Transverse colon (tissue), 4 donors: Measurements from ENCODE around the gene APOC3. TPM values are rescaled to one million over a fixed set of nuclear protein-coding genes. Genes with fewer than 3 reads are reported as not detected.

Experiments used
- DNase-seq: peaks from one replicate; pipeline ENCODE4 v3.0.0-alpha.2; 2019
- H3K27ac ChIP-seq, 4 donors: fragments of 200-600 bp; sonication (generic); 2 replicates each; pipeline ENCODE4 v1.5.1; 2016 to 2018; ENCODE audit warnings: inconsistent platforms in 4 of 4
- H3K27me3 ChIP-seq: fragments of 200-600 bp; sonication (generic); 2 replicates; pipeline ENCODE4 v1.5.1; 2017; ENCODE audit warnings: inconsistent platforms
- H3K36me3 ChIP-seq, 4 donors: fragments of 200-600 bp; sonication (generic); 2 replicates each; pipeline ENCODE4 v1.5.1; 2017 to 2019; ENCODE audit warnings: inconsistent platforms in 4 of 4
- H3K4me1 ChIP-seq, 4 donors: fragments of 200-600 bp; sonication (generic); 2 replicates each; pipeline ENCODE4 v1.5.1; 2017 to 2020; ENCODE audit warnings: inconsistent platforms in 4 of 4
- H3K4me3 ChIP-seq, 4 donors: fragments of 200-600 bp; sonication (generic); 1 replicate in 1 of 4; 2 replicates in 3 of 4; pipeline versions ENCODE4 v1.5.1 to v1.6.1; 2017 to 2019; ENCODE audit warnings: inconsistent platforms in 4 of 4
- H3K9me3 ChIP-seq, 2 donors: fragments of 200-600 bp; sonication (generic); 2 replicates each; pipeline ENCODE4 v1.5.1; 2017 to 2019; ENCODE audit warnings: inconsistent platforms in 2 of 2
- CTCF ChIP-seq, 5 experiments: fragments of 200-600 bp in 3 of 5; fragments of 450-650 bp in 2 of 5; sonication (generic) in 3 of 5; IDR thresholded peaks; 1 replicate in 2 of 5; 2 replicates in 3 of 5; pipeline ENCODE4 v1.5.1; 2016 to 2017; ENCODE audit warnings: antibody characterized with exemption in 5 of 5, inconsistent platforms in 3 of 5, mild to moderate bottlenecking in 2 of 5, moderate library complexity in 1 of 5
- EP300 ChIP-seq: sonication (generic); formaldehyde crosslinking; IDR thresholded peaks from one replicate; pipeline ENCODE4 v1.6.1; 2017; ENCODE audit warnings: antibody characterized with exemption, low read depth
- POLR2A ChIP-seq: fragments of 450-650 bp; IDR thresholded peaks from one replicate; pipeline ENCODE4 v1.6.1; 2016; ENCODE audit warnings: antibody characterized with exemption, mild to moderate bottlenecking, moderate library complexity
- POLR2AphosphoS5 ChIP-seq, 3 donors: sonication (generic); formaldehyde crosslinking; IDR thresholded peaks; one replicate each; pipeline ENCODE4 v1.6.1; 2016; ENCODE audit warnings: antibody characterized with exemption in 3 of 3
- WGBS, 2 donors: methylation state at CpG; one replicate each; pipeline ENCODE4 v1.1.5; 2018; ENCODE audit warnings: low coverage in 1 of 2; 5-methylcytosine and 5-hydroxymethylcytosine counted together
- in situ Hi-C, 4 donors: fragments of 200-750 bp; cut with MboI; loops; one replicate each; pipeline versions ENCODE4 v1.15.0 to v1.15.1; 2017; ENCODE audit warnings: low sequenced_read_pairs in 3 of 4, low pct_ligation_motif_present in 1 of 4, low pct_unique_long_range_greater_than_20kb in 1 of 4
- intact Hi-C: fragments of 100-400 bp; cut with DNase I; formaldehyde crosslinking; loops from one replicate; pipeline ENCODE4 v1.15.1; 2023; ENCODE audit warnings: low total_unique reads
- total RNA-seq, 4 donors: library from RNA; depleted of rRNA; stranded (reverse); fragments of >200 nt; gene quantifications; one replicate each; pipeline ENCODE4 v1.1.0, GENCODE V29; 2016

The APOC3 gene
- total RNA-seq, 4 donors from 2014 or later, result 3.0 to 5.3 TPM; not detected in 2

- Histone ChIP-seq H3K4me3 (peak overlapping the region in 3 of 4 donors; percentile 20 to 46 (median 25)), H3K27me3 (no peaks in the 10 kb centered on the region), H3K36me3 (no peaks in the 10 kb centered on the region), H3K9me3 (no peaks in the 10 kb centered on the region), H3K27ac (peak overlapping the region; percentile 54 to 66 (median 64)), H3K4me1 (peaks cover 0 to 17% (median 11%) of the 10 kb centered on the region in 4 donors)
- intact Hi-C loops, result no loop called here
- DNase-seq, result no peak
- TF ChIP-seq POLR2AphosphoS5 (IDR thresholded peaks at IDR 0.05), result no peak
- TF ChIP-seq EP300, result no peak
- TF ChIP-seq POLR2A, result no peak
- TF ChIP-seq CTCF (IDR thresholded peaks at IDR 0.05), result no peak
- WGBS, 2 donors, result 51 to 93% methylated on average over 3 to 26 of the region's 28 CpGs
- in situ Hi-C loops, result no loop called here
Observed at GRCh38 chr11:116835042-116835772, 5.5 kb downstream of the APOC3 start.

DNA sequence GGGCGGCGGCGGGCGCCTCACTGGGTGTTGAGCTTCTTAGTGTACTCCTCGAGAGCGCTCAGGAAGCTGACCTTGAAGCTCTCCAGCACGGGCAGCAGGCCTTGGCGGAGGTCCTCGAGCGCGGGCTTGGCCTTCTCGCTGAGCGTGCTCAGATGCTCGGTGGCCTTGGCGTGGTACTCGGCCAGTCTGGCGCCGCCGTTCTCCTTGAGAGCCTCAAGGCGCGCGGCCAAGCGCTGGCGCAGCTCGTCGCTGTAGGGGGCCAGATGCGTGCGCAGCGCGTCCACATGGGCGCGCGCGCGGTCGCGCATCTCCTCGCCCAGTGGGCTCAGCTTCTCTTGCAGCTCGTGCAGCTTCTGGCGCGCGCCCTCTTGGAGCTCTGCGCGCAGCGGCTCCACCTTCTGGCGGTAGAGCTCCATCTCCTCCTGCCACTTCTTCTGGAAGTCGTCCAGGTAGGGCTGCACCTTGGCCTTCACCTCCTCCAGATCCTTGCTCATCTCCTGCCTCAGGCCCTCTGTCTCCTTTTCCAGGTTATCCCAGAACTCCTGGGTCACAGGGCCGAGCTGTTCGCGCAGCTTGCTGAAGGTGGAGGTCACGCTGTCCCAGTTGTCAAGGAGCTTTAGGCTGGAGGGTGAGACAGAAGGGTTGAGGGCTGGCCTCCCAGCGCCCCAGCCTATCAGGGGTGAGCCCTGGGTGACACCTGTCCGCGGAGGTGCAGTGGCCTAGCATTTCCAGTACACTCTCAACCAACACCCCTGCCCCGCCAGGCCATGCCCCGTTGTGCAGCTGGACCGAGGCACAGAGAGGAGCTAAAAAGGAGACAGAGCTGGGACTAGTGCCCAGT is 6.3 kb downstream of the APOC3 start:
- H3K27me3 ChIP-seq, result no peaks in the 10 kb centered on the region
- no peaks in the 10 kb centered on the region for H3K9me3 ChIP-seq
- H3K27ac ChIP-seq, result peak overlapping the region; percentile 54 to 66 (median 64)
- intact Hi-C loops, result no loop called here
- peak; percentile 86 for DNase-seq
- in situ Hi-C loops, result no loop called here
- TF ChIP-seq EP300, result no peak
- TF ChIP-seq POLR2A, result no peak
- TF ChIP-seq POLR2AphosphoS5 (IDR thresholded peaks at IDR 0.05), result peak in 1 of 3 donors; percentile 45
- TF ChIP-seq CTCF (IDR thresholded peaks at IDR 0.05), result peak; percentile 46 to 70 (median 55)
- H3K4me3 ChIP-seq, result peak overlapping the region in 3 of 4 donors; percentile 20 to 46 (median 25)
- H3K4me1 ChIP-seq, result peaks cover 0 to 17% (median 11%) of the 10 kb centered on the region in 4 donors
- 13% methylated on average over 57 of the region's 57 CpGs; no CpG with 5 or more reads in 1 of the 2 donors for WGBS, 2 donors
- H3K36me3 ChIP-seq, result no peaks in the 10 kb centered on the region

DNA sequence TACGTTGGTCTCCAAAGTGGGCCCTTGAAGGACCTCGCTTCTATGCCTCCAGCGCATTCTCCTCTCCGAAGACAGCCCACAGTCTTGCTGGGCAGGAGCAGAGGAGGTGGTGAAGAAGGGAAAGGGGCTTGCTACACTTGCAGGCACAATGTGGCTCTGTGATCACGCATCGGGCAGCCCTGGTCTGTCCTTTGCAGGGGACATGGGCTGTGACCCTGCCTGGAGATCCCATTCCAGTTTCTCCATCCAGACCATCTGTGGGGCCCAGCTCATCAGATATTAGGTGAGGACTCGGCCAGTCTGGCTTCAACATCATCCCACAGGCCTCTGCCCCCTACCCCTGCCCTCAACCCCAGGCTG is 6.9 kb downstream of the APOC3 start:
- 87% methylated on average over 7 of the region's 7 CpGs; no CpG with 5 or more reads in 1 of the 2 donors for WGBS, 2 donors
- in situ Hi-C loops, result no loop called here
- Histone ChIP-seq H3K27ac (peak overlapping the region in 1 of 4 donors; percentile 54), H3K36me3 (no peaks in the 10 kb centered on the region), H3K4me3 (no peak overlapping the region), H3K4me1 (peaks cover 0 to 17% (median 11%) of the 10 kb centered on the region in 4 donors), H3K27me3 (no peaks in the 10 kb centered on the region), H3K9me3 (no peaks in the 10 kb centered on the region)
- DNase-seq, result no peak
- intact Hi-C loops, result no loop called here
- TF ChIP-seq POLR2AphosphoS5 (IDR thresholded peaks at IDR 0.05) (no peak), EP300 (no peak), POLR2A (no peak)

DNA sequence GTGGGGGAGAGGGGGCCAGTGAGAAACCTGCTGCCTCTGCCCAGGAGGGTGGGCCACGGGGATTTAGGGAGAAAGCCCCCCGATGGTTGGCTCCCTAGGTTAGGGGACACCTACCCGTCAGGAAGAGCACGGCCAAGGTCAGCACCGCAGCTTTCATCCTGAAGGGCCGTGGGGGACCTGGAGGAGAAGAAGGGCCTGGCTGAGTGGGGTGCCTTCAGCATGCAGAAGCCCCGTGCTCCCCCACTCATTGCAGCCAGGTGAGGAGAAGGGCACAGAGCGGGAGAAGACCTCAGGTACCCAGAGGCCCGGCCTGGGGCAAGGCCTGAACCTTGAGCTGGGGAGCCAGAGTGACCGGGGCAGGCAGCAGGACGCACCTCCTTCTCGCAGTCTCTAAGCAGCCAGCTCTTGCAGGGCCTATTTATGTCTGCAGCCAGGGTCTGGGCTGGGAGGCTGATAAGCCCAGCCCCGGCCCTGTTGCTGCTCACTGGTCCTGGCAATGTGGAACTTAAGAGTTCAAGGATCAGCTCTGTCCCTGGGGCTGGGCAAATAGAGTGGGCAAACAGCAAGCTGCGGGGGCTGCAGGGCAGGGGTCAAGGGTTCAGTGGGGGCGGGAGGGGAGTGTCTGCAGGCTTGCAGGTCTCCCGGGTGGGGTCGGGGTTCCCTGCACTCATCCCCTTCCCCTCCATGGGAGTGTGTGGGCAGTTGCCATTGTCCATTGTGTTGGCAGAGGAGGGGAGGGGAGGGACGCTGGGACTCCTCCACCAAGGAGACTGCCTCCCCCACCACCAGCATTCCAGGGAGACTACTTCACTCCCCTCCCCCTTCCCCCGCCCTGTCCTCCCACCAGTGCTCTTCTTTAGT is 7.8 kb downstream of the APOC3 start, which contains the start of gene APOA1:
TSS of gene APOA1 (minus strand) at position 392 of the 861 bp plus-strand sequence. CDS start at position 157, 235 bp downstream.
- intact Hi-C loops (no loop called here), in situ Hi-C loops (no loop called here)
- DNase-seq, result no peak
- Histone ChIP-seq H3K4me3 (no peak within 1 kb of the TSS), H3K36me3 (no peaks in the 10 kb centered on the region), H3K9me3 (no peaks in the 10 kb centered on the region), H3K27me3 (no peaks in the 10 kb centered on the region), H3K4me1 (peaks cover 0 to 17% (median 11%) of the 10 kb centered on the region in 4 donors), H3K27ac (peak within 1 kb of the TSS in 1 of 4 donors; percentile 54)
- TF ChIP-seq CTCF (IDR thresholded peaks at IDR 0.05) (no peak), POLR2AphosphoS5 (IDR thresholded peaks at IDR 0.05) (no peak), POLR2A (no peak), EP300 (no peak)
- WGBS, 2 donors, result 84% methylated on average over 19 of the region's 19 CpGs; no CpG with 5 or more reads in 1 of the 2 donors
